BJ (cell line): ENCODE measurements around the gene TNPO3. TPM values are rescaled to one million over a fixed set of nuclear protein-coding genes. Genes with fewer than 3 reads are reported as not detected.

Experiments
- CTCF ChIA-PET: fragments of 350-600 bp; formaldehyde crosslinking; extraction: SDS; loops from one replicate; lab custom pipeline; 2021; ENCODE audit warnings: antibody characterized with exemption, inconsistent platforms; lab: Yijun Ruan, JAX
- POLR2A ChIA-PET: fragments of 300-600 bp; sonication (Branson Sonifier 250); formaldehyde crosslinking; extraction: SDS; loops from one replicate; lab custom pipeline; 2021; ENCODE audit warnings: antibody characterized with exemption; lab: Charles Lee
- DNase-seq: peaks from one replicate; pipeline ENCODE4 v3.0.0-alpha.2; 2011; ENCODE audit warnings: low read depth
- H3K27me3 ChIP-seq: 2 replicates; pipeline ENCODE4 v1.6.0; 2011; ENCODE audit warnings: low read length; ENCODE audit not compliant: control insufficient read depth, insufficient read depth
- H3K36me3 ChIP-seq: 2 replicates; pipeline ENCODE4 v1.5.1; 2011; ENCODE audit warnings: low read length; ENCODE audit not compliant: control insufficient read depth, insufficient read depth
- H3K4me3 ChIP-seq: 2 replicates; pipeline ENCODE4 v1.5.1; 2011; ENCODE audit warnings: low read depth, mild to moderate bottlenecking, control low read depth, low read length
- CTCF ChIP-seq: IDR thresholded peaks from 2 replicates; pipeline ENCODE4 v1.5.1; 2011; ENCODE audit warnings: low read depth, mild to moderate bottlenecking, control low read depth, inconsistent platforms, low read length, moderate library complexity; ENCODE audit not compliant: insufficient read depth
- polyA plus RNA-seq: library from polyadenylated mRNA; depleted of rRNA; stranded (reverse); fragments of >200 nt; gene quantifications from 2 replicates; pipeline ENCODE4 v1.2.3, GENCODE V29; 2011

TNPO3 gene
- polyA plus RNA-seq, 1 experiment, result 36.2 TPM

- TF ChIP-seq CTCF, result no peak
- Histone ChIP-seq H3K27me3 (no peaks in the 10 kb centered on the region), H3K36me3 (peaks cover 2% of the 10 kb centered on the region), H3K4me3 (no peak overlapping the region)
- ChIA-PET CTCF (interaction anchor here (1.1 to 1.5 kb wide), 3 partner anchors 9 to 23 kb away, joined by 3 to 5 read pairs (median 4); no protein-coding TSS in a partner anchor), POLR2A (no interaction called here)
- DNase-seq, result no peak
These were observed 61.5 kb downstream of the TNPO3 start for GRCh38 chr7:128993419-128993818.

- ChIA-PET POLR2A (no interaction called here), CTCF (interaction anchor here (1.0 kb wide), 1 partner anchor 21 kb away, joined by 3 read pairs; no protein-coding TSS in a partner anchor)
These were observed 65.0 kb downstream of the TNPO3 start for GRCh38 chr7:128989961-128990360.

DNA sequence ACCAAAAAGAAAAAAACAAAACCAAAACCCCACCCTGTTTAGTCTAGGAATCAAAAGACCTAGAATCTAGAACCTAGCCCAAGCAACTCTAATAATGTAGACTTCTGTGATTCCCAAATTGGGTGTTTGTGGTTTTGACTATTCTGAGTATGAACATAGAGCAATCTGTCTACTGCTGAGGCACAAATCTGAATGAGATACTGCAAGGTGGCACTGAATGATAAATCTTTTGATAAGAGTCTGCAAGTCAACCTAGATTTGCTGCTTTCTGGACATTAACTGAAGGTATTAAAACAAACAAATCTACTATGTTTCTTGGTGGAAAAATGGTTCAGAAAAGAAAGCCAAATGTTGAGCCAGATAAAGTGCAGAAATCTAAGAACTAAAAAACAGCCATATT lies 66.5 kb downstream of the TNPO3 start:
- Histone ChIP-seq H3K4me3 (no peak overlapping the region), H3K36me3 (no peaks in the 10 kb centered on the region; the same call in none of the 2 replicates), H3K27me3 (no peaks in the 10 kb centered on the region)
- DNase-seq, result no peak
- ChIA-PET POLR2A (no interaction called here), CTCF (no interaction called here)
- TF ChIP-seq CTCF, result no peak

More at GRCh38 chr7:128989961-128990360, 65.0 kb downstream of the TNPO3 start:
- H3K4me3 ChIP-seq, result no peak overlapping the region
- no peak for DNase-seq
- no peaks in the 10 kb centered on the region for H3K27me3 ChIP-seq
- H3K36me3 ChIP-seq, result no peaks in the 10 kb centered on the region; the same call in none of the 2 replicates
- TF ChIP-seq CTCF, result no peak

DNA sequence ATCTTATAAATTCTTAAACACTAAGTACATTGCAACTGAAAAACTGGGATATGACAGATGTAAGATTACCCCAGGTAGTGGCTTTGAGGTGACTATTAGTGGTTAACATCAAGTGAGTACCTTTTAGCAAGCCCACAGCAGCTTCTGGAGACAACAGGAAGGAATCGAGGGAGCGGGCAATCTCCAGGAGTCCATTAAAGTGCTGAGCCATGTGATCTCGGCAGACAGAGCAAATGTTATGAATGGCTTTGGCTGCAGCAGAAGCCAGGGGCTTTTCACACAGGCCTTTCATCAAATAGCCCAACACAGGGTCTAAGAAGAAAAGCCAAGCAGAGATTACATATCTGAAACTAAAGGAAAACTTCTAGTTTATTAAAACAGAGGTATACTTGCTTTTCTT lies 68.3 kb downstream of the TNPO3 start:
- H3K36me3 ChIP-seq, result peaks cover 6% of the 10 kb centered on the region

DNA sequence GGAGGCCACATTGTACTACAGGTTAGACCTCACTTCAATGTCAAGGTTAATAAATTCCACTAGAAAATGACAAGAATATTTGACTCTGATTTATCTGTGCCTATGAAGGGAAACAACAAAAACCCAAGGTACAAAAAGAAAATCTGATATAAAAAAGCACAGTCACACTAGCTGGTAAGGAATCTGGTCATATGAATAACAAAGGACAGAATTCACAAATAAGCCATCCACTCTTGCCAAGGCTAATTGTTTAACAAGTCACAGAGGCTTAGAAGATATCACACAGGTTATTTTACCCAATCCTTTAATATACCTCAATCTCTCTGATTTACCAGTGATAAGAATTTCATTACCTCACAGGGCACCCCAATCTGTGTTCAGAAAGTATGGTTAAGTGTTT lies 69.3 kb downstream of the TNPO3 start:
- Histone ChIP-seq H3K36me3 (peaks cover 6% of the 10 kb centered on the region), H3K4me3 (no peak overlapping the region), H3K27me3 (no peaks in the 10 kb centered on the region)
- POLR2A ChIA-PET, result no interaction called here
- CTCF ChIA-PET, result no interaction called here
- no peak for DNase-seq
- TF ChIP-seq CTCF, result no peak

More for the DNA sequence above, 68.3 kb downstream of the TNPO3 start:
- Histone ChIP-seq H3K4me3 (no peak overlapping the region), H3K27me3 (no peaks in the 10 kb centered on the region)
- TF ChIP-seq CTCF, result no peak
- no peak for DNase-seq
- ChIA-PET CTCF (interaction anchor here (1.2 kb wide), 1 partner anchor 12 kb away, joined by 4 read pairs; no protein-coding TSS in a partner anchor), POLR2A (no interaction called here)
